Right kidney (tissue), 9 donors: ENCODE measurements around the gene HOXD13.
A peak's percentile ranks its signal among the peaks of the same experiment; 100 is the strongest.

Experiments
- DNase-seq: peaks from one replicate; pipeline ENCODE4 v3.0.0-alpha.2; 2016
- long read RNA-seq, 8 donors: transcript quantifications; one replicate each; lab custom pipeline, GENCODE V29; 2026

HOXD13 gene
- long read RNA-seq, donor 1: 0 reads
- long read RNA-seq, donor 2: 0 reads
- long read RNA-seq, donor 3: 0 reads
- long read RNA-seq, donor 4: 0 reads
- long read RNA-seq, donor 5: 0 reads
- long read RNA-seq, donor 6: 0 reads
- long read RNA-seq, donor 7: 0 reads
- long read RNA-seq, donor 8: 0 reads

DNA sequence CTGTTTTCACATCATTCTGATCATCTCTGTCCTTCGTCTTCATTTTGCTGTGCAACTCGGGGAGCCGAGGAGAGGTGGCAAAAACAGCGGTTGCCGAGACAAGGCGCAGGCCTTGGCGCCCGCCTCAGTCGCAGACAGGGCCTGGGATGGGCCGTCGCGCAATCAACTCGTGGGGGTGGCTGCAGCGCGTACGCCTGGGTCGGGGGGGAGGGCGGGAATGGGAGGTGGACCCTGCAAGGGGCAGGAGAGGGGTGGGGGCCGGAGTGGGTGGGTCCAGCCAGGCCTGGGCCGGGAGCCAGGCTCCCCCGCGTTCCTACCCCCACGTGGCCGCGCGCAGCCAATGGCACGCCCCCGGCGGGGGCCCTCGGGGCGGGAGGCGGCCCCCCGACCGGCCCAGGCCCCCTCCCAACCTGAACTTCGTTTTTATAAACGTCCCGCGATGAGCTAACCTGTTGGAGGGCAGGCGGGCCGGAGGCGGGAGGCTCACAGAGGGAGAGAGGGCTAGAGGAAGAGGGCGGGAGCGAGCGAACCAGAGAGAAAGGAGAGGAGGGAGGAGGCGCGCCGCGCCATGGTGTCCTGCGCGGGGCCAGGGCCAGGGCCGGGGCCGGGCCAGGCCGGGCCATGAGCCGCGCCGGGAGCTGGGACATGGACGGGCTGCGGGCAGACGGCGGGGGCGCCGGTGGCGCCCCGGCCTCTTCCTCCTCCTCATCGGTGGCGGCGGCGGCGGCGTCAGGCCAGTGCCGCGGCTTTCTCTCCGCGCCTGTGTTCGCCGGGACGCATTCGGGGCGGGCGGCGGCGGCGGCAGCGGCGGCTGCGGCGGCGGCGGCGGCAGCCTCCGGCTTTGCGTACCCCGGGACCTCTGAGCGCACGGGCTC, at the start of gene HOXD13:
TSS of gene HOXD13 (plus strand) at position 452 of the 875 bp plus-strand sequence. CDS start at position 622, 170 bp downstream.
- DNase-seq: peak; percentile 87

DNA sequence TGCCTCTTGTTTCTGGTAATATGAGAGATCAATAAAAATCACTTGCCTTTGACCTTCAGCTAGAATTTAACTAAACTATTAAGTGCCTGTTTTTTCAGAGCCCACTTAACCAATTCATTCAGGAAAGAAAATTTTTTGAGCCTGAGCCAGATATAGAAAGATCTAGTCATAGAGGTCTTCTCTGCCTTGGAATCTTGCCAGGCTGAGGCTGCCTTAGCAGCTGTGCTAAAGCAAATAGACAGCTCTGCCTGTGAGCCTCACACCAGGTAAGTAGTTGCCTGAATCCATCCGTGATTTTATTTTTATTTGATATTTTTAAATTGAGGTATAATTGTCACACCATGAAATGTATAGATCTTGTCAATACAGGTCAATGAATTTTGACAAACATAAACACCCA, 36.1 kb upstream of the HOXD13 start:
- DNase-seq: no peak

DNA sequence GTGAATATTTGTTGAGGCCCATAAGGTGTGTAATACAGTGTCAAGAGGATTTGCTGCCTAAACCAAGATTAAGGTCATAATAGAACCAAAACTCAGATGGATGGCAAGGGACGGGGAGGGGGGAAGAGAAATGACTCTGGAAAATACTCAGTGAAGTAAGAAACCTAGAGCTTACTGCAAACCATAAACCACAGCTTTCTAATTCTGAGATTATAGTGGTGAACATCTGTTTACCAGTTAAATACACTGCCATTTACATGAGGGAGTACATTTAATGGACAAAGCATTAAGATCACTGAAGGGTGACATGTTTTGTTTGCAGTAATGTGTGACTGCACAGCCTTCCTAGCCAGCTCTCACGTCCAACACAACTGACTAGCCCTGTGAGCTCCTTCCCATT, 28.6 kb upstream of the HOXD13 start:
- no peak for DNase-seq

DNA sequence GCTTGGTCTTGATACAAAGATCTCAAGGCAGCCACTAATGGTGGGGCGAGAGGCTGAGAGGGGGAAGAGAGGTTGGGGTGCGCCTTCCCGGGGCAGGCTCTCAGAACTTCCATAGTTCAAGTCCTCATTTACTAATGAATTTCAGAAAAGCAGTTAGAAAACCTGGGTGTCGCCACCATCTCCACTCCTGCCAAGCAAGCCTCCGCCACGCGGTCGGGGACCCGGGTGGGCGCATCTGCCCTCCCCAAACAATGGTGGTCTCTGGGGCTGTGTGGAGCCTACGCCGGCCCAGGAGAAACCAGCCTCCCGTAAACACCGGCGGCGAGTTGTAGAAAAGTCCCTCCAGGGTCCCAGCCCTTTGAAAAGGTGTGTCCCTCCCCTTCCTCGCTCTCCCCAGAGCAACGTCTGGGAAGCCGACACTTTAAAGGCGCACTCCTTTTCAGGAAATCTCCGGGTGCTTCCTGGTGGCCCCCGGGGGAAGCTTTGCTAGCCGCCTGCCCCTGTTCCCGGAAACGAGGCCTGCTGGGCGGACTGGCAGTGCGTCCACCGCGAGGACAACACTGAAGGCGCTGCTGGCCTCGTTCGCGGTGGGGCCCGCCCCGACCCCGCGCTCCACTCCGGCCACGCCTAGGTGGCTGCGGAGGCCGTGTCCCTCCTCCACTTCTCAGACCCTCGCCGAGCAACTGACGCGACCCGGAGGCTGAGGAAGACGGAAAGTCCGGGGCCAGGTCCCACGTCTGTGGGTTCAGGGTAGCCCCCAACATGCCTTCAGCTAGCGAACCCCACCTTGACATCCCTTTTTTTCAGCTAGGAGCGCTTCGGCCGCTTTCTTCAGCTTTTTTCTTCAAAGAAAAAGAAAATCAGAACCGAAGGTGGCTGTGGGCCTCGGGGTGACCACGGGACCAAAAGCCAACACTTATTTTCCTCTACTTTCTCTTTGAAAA, 25.6 kb upstream of the HOXD13 start:
- DNase-seq: peak; percentile 72

DNA sequence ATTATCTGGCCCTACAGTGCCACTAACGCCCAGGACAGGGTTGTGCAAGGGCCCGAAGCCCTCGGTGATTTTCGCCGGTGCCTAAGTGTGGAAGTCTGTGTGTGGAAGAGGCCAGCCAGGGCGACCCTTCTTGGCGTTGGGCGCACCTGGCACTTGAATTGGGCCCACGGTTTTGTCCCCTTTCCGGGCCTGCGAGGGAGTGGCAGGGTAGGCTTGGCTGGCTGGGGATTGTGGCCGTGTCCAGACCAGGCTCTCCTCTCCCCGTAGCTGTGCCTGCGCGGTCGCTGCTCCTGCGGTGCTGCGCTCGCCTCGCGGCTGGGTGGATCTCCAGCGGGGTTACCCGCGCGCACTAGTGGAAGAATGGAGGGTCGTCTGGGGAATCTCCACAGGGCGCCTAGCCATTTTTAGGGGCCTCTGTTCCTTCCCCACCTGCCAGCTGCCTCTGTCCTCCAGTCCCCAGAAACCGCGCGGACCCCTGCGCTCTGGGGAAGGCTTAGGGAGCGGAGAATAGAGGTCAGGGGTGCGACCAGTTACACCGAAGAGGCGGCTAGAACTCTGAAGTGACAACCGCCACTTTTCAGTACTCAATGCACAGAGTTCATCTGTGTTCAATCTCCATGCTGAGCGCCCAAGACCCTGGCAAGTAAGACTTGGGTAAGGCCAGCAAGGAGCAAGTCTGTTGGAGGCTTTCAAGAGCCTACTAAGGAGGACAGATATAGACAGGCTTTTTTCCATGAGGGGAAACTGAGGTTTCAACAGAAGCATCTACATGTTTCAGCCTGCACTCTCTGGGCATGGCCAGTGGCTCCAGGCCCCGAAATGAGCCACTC, 24.7 kb upstream of the HOXD13 start:
- DNase-seq: peak; percentile 78

DNA sequence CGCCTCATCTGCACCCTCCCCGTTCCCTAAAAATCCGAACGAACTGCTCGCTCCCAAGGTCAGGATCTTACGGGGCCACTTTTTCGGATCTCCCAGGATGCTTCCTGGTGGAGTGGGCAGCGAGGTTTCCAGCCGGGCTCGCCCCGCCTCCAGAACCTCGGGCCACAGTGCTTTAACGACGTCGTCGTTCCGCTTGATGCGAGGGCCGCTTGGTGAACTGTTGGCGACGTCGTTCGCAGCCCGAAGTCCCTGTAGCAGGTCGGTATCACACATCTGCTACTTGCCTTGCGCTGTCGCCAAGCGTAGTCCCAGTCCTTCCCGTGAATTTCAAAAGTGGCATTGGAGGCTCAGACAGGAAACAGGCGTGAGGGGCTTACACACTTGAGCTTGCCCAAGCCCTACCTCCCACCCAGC, 24.1 kb upstream of the HOXD13 start:
- peak; percentile 63 for DNase-seq

DNA sequence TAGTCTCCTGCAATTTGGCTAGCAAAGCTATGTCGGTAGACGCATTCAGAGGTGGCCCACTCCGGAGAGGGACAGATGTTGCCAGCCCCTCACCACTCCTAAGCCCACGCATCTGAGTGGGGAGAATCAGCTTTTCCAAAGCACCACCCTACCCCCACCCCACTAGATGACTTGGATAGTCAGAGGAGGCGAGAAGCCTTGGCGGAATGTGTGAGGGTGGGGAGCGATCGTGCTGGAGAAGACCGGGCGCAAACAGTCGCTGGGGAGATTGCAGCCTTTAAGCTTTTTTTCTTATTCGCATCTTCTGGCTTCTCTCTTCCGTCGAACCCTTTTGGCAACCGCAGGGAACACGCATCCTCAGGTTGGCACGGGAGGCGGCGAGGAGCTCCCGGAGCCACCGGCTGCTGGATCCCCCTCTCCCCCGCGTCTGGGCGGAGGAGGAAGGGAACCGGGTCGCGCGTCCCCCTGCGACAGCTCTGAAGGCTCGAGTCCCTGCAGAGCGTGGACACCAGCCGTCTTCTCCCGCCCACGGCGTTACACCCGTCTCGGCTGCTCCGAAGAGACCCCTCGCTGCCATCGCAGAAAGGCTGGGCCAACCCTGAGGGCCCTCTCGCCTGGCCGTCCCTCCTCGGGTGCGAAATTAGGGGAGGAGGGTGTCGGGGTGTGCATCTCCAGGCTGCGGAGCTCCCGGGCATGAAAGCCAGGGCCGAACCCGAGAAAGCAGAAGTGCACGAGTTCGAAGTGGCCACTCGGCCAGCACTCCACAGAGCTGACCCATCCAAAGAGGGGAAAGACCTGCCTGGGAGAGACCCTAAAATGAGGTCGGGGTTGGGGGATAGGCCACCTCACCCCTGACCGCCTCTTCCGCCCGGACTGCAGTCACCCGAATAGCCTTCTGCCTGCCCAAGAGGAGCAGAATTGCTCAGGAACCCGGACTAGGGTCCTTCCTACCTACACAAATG, 20.9 kb upstream of the HOXD13 start:
- DNase-seq: peak; percentile 60

DNA sequence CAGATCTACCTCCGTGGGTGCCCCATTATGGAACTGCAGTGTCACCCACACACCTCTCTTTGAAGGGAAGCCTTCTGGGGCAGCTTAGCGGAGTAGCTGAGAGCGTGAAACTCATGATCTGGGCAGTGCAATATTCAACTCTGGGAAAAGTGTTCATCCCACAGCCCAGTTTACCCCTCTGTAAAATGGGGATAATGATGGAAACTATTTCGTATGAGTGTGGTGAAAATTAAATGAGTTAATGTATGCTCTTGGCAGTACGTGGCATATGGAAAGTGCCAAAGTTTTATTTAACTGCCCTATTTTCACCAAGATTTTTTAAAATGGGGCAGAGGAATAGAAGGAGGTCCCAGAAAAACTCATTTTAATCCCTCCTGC, 20.2 kb upstream of the HOXD13 start:
- DNase-seq: no peak

DNA sequence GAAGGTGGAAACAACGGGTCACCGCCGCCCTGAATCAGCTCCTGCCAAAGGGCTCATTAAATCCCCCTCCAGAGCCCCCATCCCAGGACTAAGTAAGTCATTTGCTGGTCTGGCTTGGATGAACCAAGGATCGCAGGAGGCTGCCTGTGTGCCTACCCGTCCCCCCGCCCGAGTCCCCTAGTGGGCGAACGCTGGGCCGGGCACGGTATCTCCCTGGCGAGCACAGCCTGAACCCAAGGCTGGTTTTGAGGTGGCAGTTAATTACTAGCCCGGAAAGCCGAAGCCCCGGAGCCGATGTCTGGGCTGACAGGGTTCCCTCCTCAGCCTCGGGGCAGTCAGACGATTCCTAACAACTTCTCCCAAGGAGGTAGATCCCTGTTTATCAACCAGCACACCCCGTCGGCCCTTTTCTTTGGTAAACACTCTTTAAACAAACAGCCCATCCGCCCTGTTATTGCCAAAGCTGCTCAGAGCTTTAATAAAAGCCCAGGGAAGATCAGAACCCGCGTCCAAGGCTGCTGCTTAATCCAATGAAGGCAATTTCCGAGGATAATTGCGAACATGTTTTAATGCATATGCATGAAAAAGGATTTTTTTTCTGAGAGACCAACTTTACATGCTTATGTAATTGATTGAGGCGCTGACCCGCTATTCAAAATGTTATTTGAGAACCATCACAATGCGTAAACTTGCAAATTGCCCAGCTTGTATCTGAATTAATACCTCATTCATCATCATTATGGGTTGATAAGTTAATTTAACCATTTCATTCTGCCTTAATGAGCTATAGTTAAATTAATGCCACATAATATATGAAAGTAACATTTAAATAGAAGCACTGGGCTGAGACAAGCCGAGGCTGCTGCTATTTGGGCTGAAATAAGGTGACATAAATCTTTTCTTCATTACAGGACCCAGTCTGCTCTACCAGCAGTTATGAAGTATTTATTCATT, 19.3 kb upstream of the HOXD13 start:
- DNase-seq: peak; percentile 60

DNA sequence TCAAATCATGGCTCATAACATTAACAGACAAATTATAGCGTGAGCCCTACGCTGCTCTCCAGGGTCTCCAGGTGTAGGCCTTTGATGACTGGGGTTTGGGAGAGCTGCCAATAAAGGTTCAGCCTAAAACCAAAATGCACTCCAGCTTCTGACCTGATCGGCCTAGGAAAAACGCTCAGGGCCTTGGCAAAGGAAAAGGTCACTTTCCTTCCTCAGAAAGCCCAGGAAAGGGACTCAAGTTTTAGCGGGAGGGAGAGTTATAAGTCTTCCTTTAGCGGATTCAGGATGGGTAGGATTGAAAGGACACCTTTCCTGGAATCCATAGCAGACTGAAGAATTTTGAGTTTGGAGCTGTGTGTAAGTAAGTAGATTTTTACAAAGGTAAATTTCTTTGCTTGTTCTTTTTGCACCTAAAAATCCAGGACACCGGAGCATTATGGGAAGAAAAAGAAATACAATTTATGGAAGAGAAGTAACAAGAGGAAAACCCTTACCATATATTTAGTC, 17.5 kb upstream of the HOXD13 start:
- no peak for DNase-seq

DNA sequence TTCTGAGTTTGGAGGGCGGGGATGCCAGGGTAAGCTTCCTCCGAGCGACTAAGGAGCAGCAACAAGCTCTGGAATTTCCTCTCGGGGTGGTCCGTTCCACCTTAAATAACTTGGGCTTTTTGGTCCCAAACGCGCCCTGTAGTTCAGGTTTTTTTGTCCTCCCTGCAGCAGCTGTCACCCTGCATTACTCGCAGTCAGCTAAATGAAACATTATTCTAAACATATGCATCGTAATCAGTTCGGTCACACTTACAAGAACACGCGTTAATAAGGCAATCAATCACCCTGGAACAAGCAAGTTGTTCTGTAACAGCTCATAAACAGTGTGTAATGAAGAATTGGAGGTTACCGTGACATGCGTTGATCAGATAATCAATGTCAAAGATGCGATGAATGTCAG, 17.0 kb upstream of the HOXD13 start:
- peak; percentile 50 for DNase-seq

DNA sequence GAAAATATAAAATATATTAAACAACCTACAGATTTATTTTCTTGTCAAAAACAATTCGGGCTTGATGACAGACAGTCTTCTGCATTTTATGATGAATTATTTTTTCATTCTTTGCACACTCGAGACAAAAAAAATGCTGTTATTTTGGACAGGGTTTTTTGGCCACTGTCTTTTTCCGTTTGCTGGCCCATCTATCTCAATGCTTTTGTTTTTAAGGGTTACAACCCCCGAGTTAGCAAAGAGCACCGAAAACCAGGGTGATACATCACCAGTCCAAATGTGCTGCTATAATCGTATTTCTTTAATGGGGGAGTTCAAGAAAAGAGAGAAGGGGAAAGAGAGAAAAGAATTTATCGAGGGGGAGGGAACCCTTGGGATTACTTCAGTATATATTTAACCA, 16.5 kb upstream of the HOXD13 start:
- DNase-seq: no peak

DNA sequence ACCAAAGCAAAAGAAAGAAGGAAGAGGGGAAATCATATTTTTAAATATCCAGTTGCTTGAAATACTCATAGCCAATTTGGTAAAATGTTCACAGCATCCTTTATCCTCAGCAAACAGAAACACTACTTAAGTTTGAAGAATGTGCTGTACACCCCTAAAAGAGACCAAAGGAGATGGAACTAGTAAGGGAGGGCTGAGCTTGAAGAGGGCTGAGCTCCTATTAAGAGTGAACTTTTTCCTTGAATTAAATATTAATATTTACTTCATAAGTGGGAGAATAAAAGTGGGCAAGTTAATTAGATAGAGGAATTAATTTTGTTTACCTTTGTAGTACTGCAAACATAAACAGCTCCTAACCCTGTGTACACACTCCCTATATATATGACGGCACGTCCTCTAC, 15.7 kb upstream of the HOXD13 start:
- peak; percentile 48 for DNase-seq

DNA sequence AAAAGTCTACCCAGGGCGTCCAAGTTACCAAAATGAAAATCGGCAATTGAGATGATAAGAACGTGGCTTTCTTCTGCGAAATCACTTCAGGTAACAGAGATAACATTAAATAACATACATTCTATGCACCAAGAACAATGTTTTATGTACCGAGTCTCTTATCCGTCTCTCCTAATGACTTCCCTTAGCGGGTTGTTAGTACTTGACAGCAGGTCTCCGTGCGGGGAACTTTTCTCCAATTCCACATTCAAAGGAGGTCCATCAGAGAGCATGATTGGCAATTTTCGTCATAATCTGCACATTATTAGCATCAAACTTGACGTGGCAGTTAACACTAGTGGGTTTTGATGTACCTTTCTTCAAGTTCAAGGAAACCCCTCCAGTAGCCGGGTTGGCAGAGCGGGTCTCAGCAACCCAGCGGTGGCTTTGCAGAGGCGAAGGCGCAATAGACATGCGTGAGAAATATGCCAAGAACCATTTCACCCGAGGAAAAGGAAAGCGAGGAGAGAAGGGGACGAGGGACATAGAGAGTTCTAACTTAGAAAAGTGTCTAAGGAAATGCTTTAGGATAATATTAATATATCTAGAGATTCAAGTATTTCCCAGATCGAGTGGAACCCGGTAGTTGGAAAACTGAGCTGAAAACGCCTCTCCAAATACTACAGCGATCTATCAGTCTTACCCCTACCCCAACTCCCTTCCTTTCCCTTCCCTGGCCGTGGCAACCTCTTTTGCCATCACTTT, 13.8 kb upstream of the HOXD13 start:
- peak; percentile 70 for DNase-seq

DNA sequence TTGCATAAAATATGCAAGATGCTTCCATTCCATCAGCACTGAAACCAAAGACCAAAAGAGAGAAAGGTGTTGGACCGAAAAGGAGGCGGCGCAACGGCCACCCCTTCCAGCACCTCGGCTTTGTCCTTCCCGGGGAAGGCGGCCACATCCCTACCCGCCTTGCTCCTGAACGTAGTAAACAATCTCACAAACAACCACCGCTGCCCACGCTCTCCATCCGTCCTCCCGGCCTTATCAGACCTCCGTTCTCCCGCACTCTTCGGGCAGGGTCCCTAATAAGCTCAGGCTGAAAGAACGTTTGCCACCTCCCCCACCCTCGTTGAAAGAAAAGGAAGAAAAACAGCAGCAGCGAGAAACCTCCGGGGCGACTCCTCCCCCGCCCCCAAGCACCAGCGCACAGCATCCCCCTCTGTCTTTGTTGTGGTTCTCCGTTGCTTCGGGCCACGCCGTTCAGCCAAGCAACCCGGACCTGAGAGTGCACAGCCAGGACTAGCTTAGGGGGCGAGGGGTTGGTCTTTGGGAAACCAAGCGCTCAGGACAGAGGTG, 13.2 kb upstream of the HOXD13 start:
- peak; percentile 63 for DNase-seq

DNA sequence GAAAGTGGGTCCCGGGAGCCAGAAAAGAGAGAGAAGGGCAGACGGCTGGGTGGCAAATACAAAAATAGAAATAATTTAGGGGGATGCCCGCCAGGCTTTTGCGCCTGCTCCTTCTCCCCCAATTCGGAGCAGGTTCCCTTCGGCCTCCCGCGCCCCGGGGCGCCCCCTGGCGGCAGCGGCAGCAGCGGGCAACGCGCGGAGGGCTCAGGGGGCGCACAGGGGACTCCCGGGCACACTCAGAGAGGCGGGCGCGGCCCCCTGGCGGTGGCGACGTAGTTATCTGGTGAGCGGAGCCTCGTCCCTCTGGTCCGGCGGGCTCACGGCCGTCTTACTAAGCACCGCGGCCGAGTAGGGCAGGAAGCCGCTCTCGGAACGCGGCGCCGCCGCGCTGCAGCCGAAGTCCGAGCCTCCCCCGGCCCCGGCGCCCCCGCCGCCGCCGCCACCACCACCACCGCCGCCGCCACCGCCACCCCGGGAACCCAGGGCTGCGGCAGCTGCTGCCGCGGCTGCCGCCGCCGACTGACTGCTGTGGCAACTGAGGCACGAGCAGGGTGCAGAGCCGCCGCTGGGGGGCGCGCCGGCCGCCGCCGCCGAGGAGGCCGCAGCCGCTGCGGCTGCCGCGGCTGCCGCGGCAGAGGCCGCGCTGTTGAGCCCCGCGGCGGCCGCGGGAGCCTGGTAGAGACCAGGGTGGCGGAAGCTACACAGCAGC, 12.5 kb upstream of the HOXD13 start:
- peak; percentile 75 for DNase-seq

DNA sequence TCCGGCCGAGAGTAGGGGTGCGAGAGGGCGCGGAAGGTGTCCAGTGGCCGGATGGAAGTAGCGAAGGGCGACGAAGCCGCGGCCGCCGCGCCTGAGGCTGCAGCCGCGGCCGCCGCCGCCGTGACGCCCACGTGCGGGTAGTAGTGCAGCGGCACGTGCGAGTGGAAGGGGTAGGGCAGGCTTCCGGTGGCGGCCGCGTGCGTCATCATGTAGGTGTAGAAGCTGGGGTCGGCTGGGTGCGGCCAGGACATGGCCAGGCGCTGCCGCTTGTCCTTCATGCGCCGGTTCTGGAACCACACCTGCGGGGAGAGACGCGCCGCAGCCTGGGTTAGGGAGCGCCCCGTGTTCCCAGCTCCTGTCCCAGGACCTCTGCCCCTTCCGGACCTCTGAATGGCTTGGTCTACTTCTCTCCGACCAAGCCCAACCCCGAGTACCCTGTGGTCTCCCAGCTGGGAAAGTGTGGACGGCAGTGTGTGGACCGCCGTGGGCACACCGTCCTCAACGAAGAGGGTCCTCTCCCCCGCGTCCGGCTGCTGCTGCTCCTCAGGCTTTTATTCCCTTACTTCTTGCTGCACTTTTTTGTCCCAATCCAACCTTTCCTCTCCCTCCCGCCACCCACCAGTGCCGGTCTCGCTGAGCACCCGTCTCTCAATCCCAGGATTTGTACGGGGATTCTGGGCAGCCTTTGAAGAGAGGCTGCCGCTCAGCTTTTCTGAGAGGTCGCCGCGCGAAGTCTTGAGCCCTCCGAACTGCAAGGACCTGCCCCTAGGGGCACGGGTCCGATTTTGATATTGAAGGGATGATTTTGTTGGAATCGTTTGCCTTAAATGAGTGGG, 11.8 kb upstream of the HOXD13 start:
- peak; percentile 85 for DNase-seq
